Bronchial epithelial cell (primary cell): ENCODE measurements around the gene MCCC1. TPM values are rescaled to one million over a fixed set of nuclear protein-coding genes. Genes with fewer than 3 reads are reported as not detected.
"Not testable (repeated sequence)": the region's sequence is repeated elsewhere in the genome, so short reads cannot be mapped to it uniquely, and the experiment has no call there.

Experiments
- DNase-seq: peaks from one replicate; pipeline ENCODE4 v3.0.0-alpha.2; 2010; ENCODE audit warnings: low read depth
- FAIRE-seq: peaks from 2 replicates; lab custom pipeline; 2011; peaks lifted over from hg19 to GRCh38; lab: Jason Lieb, UNC
- H3K27me3 ChIP-seq: 2 replicates; pipeline ENCODE4 v1.5.1; 2011; ENCODE audit warnings: low read length; ENCODE audit not compliant: control insufficient read depth, insufficient read depth
- H3K36me3 ChIP-seq: 2 replicates; pipeline ENCODE4 v1.5.1; 2011; ENCODE audit warnings: low read length; ENCODE audit not compliant: control insufficient read depth, insufficient read depth
- H3K4me3 ChIP-seq: 2 replicates; pipeline ENCODE4 v1.5.1; 2011; ENCODE audit warnings: mild to moderate bottlenecking, low read depth, low read length, control low read depth
- CTCF ChIP-seq: IDR thresholded peaks from 2 replicates; pipeline ENCODE4 v1.5.1; 2011; ENCODE audit warnings: mild to moderate bottlenecking, moderate library complexity, low read length, control low read depth, inconsistent platforms; ENCODE audit not compliant: insufficient read depth, severe bottlenecking
- total RNA-seq: library from RNA; depleted of rRNA; stranded (reverse); fragments of >200 nt; gene quantifications from 2 replicates; pipeline ENCODE4 v1.2.1, GENCODE V29; 2014

Gene MCCC1
- total RNA-seq, 1 donor from 2014 or later: 17.9 TPM

GRCh38 chr3:183074261-183074660, 25.0 kb downstream of the MCCC1 start:
- no peak for TF ChIP-seq CTCF
- FAIRE-seq (no peak), DNase-seq (peak; percentile 70)
- H3K36me3 ChIP-seq: peaks cover 1% of the 10 kb centered on the region
- no peaks in the 10 kb centered on the region for H3K27me3 ChIP-seq
- no peak overlapping the region for H3K4me3 ChIP-seq

DNA sequence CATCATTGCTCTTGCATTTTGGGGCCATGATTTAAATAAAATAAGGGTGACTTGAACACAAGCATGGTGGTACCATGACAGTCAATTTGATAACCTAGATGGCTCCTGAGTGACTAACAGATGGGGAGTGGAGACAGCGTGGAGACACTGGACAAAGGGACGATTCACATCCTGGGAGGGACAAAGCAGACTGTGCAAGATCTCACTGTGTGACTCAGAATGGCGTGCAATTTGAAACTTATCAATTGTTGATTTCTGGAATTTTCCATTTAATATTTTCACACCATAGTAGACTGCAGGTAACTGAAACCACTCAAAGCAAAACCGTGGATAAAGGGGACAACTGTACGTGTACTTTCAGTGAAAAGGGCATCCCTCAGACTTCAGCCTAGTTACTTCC, 25.5 kb downstream of the MCCC1 start:
- peaks cover 1% of the 10 kb centered on the region for H3K36me3 ChIP-seq
- FAIRE-seq: no peak
- H3K27me3 ChIP-seq: no peaks in the 10 kb centered on the region
- no peak for TF ChIP-seq CTCF
- no peak overlapping the region for H3K4me3 ChIP-seq
- peak; percentile 67 for DNase-seq

- peaks cover 1% of the 10 kb centered on the region for H3K36me3 ChIP-seq
- DNase-seq (no peak), FAIRE-seq (no peak)
- H3K4me3 ChIP-seq: no peak overlapping the region
- no peaks in the 10 kb centered on the region for H3K27me3 ChIP-seq
- no peak for TF ChIP-seq CTCF
These were observed 28.4 kb downstream of the MCCC1 start for GRCh38 chr3:183070892-183071291.

DNA sequence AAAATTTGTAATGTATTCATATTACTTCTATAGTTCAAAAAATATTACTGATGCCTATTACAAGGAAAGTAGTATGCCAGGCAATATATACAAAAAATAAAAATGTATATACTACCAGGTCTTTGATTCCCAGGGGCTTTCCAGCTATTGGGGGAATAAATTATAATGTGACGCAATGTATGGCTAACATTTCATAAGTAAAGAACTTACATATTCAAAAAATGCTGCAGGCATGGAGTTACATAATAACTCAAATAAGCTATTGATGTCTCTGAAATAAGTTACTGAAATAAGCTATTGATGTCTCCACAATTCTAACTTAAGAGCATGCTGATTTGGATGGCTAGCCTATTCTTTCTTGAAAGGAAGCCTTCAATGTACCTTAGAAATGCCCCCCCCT, 30.2 kb downstream of the MCCC1 start:
- Histone ChIP-seq H3K27me3 (no peaks in the 10 kb centered on the region), H3K4me3 (no peak overlapping the region), H3K36me3 (peaks cover 1% of the 10 kb centered on the region)
- no peak for FAIRE-seq
- no peak for DNase-seq
- TF ChIP-seq CTCF: no peak

DNA sequence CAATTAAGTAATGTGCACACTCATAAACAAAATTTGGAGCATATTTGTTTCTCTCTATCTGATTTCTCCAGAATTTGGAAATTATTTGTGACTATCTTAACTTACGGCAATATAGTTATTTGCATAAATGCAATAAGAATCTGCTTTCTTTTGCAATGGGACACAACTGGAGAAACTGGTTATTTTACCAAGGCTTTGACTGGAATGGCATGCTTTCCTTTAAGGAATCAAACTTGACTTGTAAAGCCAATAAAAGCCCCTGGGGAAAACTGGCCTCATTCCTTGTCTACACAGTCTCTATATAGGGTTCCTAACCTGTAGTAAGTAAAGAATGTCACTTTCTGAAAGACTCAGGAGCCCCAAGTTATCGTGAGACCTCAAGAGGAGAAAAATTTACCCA, 32.4 kb downstream of the MCCC1 start:
- not testable (repeated sequence) for H3K27me3 ChIP-seq, H3K4me3 ChIP-seq, DNase-seq, H3K36me3 ChIP-seq, FAIRE-seq

DNA sequence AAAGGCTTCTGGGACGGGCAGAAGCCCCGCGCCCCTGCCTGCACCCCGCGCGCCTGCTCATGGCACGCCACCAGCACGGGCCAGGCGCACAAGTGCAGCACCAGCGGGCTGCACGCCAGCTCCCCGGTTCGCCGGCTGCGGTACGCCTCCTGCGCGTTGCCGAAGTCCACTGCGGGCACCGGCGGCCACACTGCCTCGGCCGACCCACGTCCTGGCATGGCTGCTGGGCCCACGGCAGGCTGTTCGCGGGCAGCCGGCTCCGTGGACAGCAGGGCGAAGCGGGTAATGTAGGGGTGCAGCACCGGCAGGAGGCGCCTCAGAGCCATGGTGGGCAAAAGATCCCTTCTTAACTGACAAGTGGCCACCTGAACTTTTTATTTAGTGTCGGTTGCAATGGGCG, 34.8 kb downstream of the MCCC1 start:
- Histone ChIP-seq H3K4me3 (no peak overlapping the region), H3K36me3 (no peaks in the 10 kb centered on the region), H3K27me3 (no peaks in the 10 kb centered on the region)
- no peak for TF ChIP-seq CTCF
- FAIRE-seq: no peak
- no peak for DNase-seq
